NCI-H2196 treated with DMSO at 0.1 percent for 48 hours (cell line): ENCODE results near the gene CTCFL.
"Not testable (repeated sequence)": the region's sequence is repeated elsewhere in the genome, so short reads cannot be mapped to it uniquely, and the experiment has no call there.

Source experiments
- DNase-seq: peaks from one replicate; lab custom pipeline; 2025; ENCODE audit not compliant: unreplicated experiment; lab: John Stamatoyannopoulos, UW

Gene CTCFL

DNA sequence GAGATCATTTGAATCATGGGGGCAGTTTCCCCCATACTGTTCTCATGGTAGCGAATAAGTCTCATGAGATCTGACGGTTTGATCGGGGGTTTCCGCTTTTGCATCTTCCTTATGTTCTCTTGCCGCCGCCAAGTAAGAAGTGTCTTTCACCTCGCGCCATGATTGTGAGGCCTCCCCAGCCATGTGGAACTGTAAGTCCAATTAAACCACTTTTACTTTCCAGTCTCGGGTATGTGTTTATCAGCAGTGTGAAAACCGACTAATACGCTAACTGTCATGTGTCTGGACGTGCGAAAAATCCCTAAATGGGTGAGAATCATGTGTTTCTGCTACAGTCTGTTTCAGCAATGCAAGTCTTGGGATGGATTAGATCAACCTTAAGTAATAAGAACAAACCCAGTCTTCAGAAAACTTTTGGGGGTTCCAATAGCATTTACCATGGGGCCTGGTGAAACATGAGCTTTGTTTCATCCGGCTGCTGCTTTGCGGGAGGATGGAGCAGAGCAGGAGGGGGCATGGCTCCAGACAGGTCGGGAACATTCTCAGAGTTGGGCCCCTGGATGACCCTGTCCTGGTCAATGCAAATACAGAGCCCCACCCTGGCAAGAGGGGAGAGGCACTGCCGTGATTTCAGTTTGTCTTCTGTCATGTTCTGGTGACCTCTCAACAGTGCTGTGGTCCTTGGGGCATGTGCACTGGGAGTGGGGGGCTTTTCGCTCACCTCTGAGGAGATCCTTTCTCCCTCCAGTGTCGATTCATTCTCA is 41.5 kb downstream of the CTCFL start:
- no peak for DNase-seq

- no peak for DNase-seq
Measured at GRCh38 chr20:57482796-57483195, 42.1 kb downstream of the CTCFL start.

- DNase-seq: no peak
Measured at GRCh38 chr20:57482148-57482547, 42.8 kb downstream of the CTCFL start.

- no peak for DNase-seq
Measured at GRCh38 chr20:57481281-57481711, 43.6 kb downstream of the CTCFL start.

- DNase-seq: no peak
Measured at GRCh38 chr20:57480444-57481160, 44.3 kb downstream of the CTCFL start.

- no peak for DNase-seq
Measured at GRCh38 chr20:57479196-57479595, 45.7 kb downstream of the CTCFL start.

DNA sequence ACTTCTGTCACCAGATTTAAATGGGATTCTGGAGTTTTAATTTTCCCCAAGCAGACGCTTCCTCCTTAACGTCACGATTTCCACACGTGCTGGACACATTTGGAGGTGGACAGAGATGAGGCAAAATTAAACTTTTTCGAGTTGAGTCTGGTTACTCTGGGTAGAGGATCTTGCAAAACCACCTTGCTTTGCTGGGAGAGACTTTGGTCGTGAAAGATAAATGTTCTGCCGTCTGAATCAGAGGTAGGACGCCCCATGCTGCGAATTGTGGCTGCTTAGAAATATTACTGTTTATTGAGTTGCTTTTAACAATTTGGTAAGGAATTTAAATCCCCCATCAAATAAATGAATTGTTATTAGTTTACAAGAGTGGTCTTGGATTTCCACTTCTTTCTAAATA is 46.8 kb downstream of the CTCFL start:
- no peak for DNase-seq

DNA sequence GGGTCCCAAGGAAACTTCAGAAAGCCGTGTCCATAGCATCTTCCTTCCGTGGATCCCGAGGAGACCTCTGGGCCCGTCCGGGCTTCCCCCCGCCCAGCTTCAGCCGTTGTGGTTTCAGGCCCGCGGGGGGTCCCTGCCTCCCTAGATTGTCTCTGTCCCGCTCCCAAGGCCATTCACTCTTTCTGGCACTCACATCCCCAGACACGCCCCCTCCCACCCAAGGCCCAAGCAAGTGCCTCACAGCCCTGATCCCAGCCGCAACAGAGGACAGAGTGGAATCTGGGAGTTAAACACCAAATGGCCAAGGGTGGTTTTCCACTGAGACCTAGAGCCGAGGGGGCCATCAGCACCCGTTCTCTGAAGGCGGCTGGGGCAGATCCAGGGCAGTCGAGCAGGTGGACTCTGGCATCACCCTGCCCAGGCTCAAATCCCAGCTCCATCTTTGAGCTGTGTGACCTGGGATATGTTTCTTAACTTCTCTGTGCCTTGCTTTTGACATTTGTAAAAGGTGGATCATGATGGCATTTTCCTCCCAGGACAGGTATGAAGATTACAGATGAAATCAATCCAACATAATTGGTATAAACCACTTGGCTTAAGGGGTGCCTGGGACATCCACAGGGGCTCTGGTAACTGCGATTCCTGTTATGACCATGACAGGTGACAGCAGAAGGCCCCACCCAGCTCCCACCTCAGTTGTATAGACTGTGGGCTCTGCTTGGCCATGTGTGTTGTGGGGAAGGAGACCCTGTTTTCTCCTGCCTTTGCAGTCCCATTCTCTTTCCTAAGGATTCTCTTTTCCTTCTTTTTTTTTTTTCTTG is 48.1 kb downstream of the CTCFL start:
- no peak for DNase-seq

- no peak for DNase-seq
Measured at GRCh38 chr20:57476084-57476526, 48.8 kb downstream of the CTCFL start.

- no peak for DNase-seq
Measured at GRCh38 chr20:57475388-57476083, 49.4 kb downstream of the CTCFL start.

GRCh38 chr20:57474816-57475215 is 50.1 kb downstream of the CTCFL start:
- no peak for DNase-seq

DNA sequence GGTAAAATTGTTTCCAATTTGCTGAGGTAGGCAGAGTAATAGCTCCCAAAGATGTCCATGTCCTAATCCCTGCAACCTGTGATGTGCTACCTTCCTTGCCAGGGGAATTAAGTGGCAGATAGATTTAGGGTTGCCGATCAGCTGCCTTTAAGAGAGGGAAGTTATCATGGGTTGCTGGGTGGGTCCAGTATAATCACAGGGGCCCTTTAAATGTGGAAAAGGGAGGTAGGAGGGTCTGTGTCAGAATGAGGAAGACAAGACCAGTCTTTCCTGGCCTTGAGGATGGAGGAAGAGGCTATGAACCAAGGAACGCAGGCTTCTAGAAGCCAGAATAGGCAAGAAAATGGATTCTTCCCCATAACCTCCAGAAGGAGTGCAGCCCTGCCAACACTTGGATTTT is 50.7 kb downstream of the CTCFL start:
- no peak for DNase-seq

- DNase-seq: no peak
Measured at GRCh38 chr20:57473246-57474048, 51.5 kb downstream of the CTCFL start.

- DNase-seq: not testable (repeated sequence)
Measured at GRCh38 chr20:57472474-57472873, 52.5 kb downstream of the CTCFL start.

DNA sequence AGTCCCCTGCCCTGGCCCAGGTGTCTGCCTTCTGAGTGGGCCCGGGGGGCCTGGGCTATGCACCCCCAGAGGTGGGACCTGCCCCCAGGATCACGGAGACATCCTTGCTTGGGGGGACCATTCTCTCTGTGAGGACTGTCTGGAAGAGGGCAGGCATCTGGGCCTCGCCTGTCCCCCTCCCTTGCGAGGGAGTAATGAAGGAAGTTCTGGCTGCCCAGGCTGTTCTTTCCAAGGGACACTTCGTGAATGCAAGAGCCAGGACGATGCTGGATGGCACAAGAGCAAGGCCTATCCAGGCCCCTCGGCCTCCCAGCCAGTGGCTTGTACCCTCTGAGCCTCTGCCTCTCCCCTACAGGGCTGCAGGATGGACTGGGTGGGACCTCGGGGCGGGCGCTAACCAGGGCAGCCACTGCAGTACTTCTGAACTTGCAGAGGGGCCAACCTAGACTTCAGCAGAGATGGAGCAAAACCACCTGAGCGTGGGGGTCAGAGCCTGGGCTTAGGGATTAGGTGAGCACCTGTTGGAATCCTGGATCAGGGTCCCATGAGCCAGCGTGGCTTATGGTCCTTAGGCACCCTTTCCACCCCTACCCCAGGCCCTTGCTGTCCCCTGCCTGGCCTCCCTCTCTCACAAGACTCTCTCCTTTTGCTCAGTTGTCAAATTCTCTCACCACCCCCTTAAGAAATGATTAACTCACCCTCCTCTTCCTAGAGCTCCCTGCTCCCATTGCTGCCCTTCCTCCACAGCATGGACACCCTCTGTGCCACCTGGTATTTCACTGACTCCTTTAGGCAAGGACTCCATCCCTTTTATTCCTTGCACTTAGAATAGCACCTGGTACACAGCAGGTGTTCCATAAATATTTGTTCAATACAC is 53.2 kb downstream of the CTCFL start:
- no peak for DNase-seq

DNA sequence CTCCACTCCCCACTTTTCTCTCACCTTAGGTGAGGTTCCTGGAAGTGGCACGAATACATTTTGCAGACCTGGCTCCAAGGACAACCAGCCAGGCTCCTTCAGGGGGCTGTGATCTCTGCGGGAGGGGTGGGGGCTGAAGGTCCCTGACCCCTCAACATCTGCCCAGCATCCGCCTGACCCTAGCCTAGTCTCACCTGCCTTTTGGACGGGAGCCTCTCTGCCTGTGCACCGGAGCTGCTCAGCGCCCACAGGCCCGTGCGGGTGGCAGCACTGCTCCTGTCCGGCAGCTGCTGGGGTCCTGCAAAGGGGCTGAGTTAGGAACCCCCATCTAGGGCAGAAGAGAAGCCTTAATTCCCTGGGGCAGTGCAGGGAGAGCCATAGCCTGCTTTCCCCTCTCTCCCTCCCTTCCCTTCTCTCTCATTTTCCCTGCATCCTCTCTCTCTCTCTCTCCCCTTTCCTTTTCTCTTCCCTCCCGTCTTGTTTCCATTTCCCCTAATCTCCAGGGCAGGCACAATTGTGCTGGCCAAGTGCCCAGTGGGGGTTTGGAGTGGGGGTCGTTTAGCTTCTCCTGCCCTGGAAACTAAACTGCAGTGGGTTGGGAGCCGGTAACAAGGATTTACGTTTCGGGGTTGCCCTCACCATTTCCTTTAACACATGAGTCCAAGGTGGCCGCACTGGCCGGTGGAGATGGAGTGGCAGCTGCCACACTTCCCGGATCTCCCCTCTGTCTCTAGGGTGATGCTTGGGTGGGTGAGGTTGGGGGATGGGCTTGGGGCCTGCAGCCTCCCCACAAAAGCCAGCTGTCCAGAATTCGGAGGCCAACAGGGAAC is 54.1 kb downstream of the CTCFL start:
- no peak for DNase-seq

- DNase-seq: no peak
Measured at GRCh38 chr20:57470212-57470522, 54.8 kb downstream of the CTCFL start.

GRCh38 chr20:57469418-57470211 is 55.3 kb downstream of the CTCFL start:
- DNase-seq: no peak
